Kidney (tissue), 14 donors: ENCODE measurements around the gene SSMEM1. TPM values are rescaled to one million over a fixed set of nuclear protein-coding genes. Genes with fewer than 3 reads are reported as not detected.
A peak's percentile ranks its signal among the peaks of the same experiment; 100 is the strongest.

Experiments
- DNase-seq, 5 donors: peaks; one replicate each; pipeline ENCODE4 v3.0.0-alpha.2; 2013 to 2020
- FAIRE-seq: peaks from 2 replicates; lab custom pipeline; 2012; peaks lifted over from hg19 to GRCh38; lab: Jason Lieb, UNC
- H3K27ac ChIP-seq, 2 donors: one replicate each; pipeline ENCODE4 v1.7.0; 2013; ENCODE audit warnings: low read depth in 2 of 2, low read length in 2 of 2, inconsistent platforms in 1 of 2
- H3K27me3 ChIP-seq: one replicate; pipeline ENCODE4 v1.7.1; 2013; ENCODE audit warnings: low read length, inconsistent platforms; ENCODE audit not compliant: control insufficient read depth, insufficient read depth
- H3K36me3 ChIP-seq, 3 donors: one replicate each; pipeline versions ENCODE4 v1.7.0 to v1.7.1; 2013; ENCODE audit warnings: low read length in 3 of 3, control low read depth in 1 of 3, inconsistent platforms in 1 of 3; ENCODE audit not compliant: insufficient read depth in 3 of 3, control insufficient read depth in 2 of 3
- H3K4me1 ChIP-seq, 3 donors: one replicate each; pipeline versions ENCODE4 v1.7.0 to v1.7.1; 2013; ENCODE audit warnings: low read length in 3 of 3, inconsistent platforms in 1 of 3, low read depth in 1 of 3; ENCODE audit not compliant: control insufficient read depth in 2 of 3, insufficient read depth in 2 of 3
- H3K4me3 ChIP-seq, 3 donors: one replicate each; pipeline versions ENCODE4 v1.7.0 to v1.8.1; 2013; ENCODE audit warnings: low read length in 3 of 3, control low read depth in 1 of 3, inconsistent platforms in 1 of 3
- H3K9ac ChIP-seq, 3 donors: one replicate each; pipeline versions ENCODE4 v1.7.0 to v1.7.1; 2013; ENCODE audit warnings: low read length in 3 of 3, control low read depth in 1 of 3, inconsistent platforms in 1 of 3
- H3K9me3 ChIP-seq, 3 donors: one replicate each; pipeline versions ENCODE4 v1.7.0 to v1.7.1; 2013; ENCODE audit warnings: low read length in 3 of 3, control low read depth in 1 of 3, inconsistent platforms in 1 of 3; ENCODE audit not compliant: control insufficient read depth in 2 of 3, insufficient read depth in 1 of 3
- intact Hi-C: fragments of 100-400 bp; cut with DNase I; formaldehyde crosslinking; loops from one replicate; pipeline ENCODE4 v1.11.1; 2022
- polyA plus RNA-seq: library from polyadenylated mRNA; stranded (reverse); fragments of 350-450 nt; fragmentation: Illumina TruSeq; extraction: RNeasy Lipid Tissue Mini Kit (QIAGEN cat#74804); gene quantifications from one replicate; pipeline ENCODE4 v1.2.3, GENCODE V29; 2014; ENCODE audit warnings: low read depth, low replicate concordance; ENCODE audit not compliant: insufficient read depth
- total RNA-seq: library from RNA; stranded (reverse); fragmentation: NEBNext Ultra II Directional; extraction: Animal tissue kit (Norgen Biotek cat#: 25700); gene quantifications from one replicate; pipeline ENCODE4 v1.2.1, GENCODE V29; 2021
- TF ChIP-seq, protein P1 (sequence below): IDR thresholded peaks from 3 replicates; pipeline ENCODE4 v1.5.1; 2012; ENCODE audit warnings: mild to moderate bottlenecking, moderate library complexity, borderline replicate concordance; ENCODE audit not compliant: insufficient read depth; ENCODE audit errors: extremely low read depth
- donor health status: control.
- donor health status: control.
- donor health status: control.
- donor health status: control.
- donor health status: control.
- donor health status: DM: yes; HTN: yes; CAD: no.
- donor health status: Normal renal cell carcinoma (clear cell type).

SSMEM1 gene
- total and polyA plus RNA-seq, 2 donors from 2014 or later: not detected

DNA sequence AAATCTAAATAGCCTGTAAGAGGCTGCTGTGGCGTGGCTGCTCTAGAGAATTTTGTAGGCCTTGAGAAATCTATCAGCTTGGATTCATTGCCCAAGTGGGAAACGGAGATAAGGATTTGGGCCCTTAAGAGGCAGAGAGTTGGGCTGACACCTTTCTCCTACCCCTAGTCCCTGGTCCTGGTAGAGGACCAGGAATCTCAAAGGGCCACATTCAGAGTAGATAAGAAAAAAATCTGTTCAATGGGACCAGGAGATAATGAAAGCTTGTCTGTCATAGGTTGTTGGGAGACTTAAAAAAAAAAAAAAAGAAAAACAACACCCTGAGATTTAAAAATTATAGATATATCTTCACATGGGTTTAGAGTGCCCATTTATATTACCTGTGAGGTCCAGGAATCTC, 20.3 kb upstream of the SSMEM1 start:
- intact Hi-C loops: no loop called here
- Histone ChIP-seq H3K4me3 (no peak overlapping the region), H3K9me3 (no peaks in the 10 kb centered on the region), H3K4me1 (no peaks in the 10 kb centered on the region), H3K27me3 (no peaks in the 10 kb centered on the region), H3K9ac (no peak overlapping the region), H3K36me3 (peaks cover 0 to 15% (median 3%) of the 10 kb centered on the region in 3 donors), H3K27ac (no peak overlapping the region)
- TF ChIP-seq, protein P1, sequence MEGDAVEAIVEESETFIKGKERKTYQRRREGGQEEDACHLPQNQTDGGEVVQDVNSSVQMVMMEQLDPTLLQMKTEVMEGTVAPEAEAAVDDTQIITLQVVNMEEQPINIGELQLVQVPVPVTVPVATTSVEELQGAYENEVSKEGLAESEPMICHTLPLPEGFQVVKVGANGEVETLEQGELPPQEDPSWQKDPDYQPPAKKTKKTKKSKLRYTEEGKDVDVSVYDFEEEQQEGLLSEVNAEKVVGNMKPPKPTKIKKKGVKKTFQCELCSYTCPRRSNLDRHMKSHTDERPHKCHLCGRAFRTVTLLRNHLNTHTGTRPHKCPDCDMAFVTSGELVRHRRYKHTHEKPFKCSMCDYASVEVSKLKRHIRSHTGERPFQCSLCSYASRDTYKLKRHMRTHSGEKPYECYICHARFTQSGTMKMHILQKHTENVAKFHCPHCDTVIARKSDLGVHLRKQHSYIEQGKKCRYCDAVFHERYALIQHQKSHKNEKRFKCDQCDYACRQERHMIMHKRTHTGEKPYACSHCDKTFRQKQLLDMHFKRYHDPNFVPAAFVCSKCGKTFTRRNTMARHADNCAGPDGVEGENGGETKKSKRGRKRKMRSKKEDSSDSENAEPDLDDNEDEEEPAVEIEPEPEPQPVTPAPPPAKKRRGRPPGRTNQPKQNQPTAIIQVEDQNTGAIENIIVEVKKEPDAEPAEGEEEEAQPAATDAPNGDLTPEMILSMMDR: no peak
- FAIRE-seq (no peak), DNase-seq (no peak)

DNA sequence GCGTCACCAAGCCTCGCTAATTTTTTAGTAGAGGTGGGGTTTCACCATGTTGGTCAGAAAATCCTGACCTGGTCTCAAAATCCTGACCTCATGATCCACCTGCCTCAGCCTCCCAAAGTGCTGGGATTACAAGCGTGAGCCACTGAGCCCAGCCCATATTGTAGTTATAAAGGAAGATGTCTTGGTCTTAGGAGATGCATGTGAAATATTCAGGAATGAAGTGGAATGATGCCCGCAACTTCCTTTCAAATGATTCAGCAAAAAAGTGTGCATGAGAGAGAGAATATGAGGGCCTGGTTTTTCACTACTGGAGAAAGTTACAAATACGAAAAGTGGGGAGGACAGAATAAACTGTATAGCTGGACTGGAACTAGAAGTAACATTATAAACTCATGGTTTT, 18.3 kb upstream of the SSMEM1 start:
- intact Hi-C loops: no loop called here
- Histone ChIP-seq H3K9ac (no peak overlapping the region), H3K4me1 (no peaks in the 10 kb centered on the region), H3K27me3 (no peaks in the 10 kb centered on the region), H3K27ac (no peak overlapping the region), H3K9me3 (no peaks in the 10 kb centered on the region), H3K4me3 (no peak overlapping the region), H3K36me3 (peaks cover 0 to 5% (median 0%) of the 10 kb centered on the region in 3 donors)
- DNase-seq: no peak
- TF ChIP-seq, protein P1: no peak
- no peak for FAIRE-seq

DNA sequence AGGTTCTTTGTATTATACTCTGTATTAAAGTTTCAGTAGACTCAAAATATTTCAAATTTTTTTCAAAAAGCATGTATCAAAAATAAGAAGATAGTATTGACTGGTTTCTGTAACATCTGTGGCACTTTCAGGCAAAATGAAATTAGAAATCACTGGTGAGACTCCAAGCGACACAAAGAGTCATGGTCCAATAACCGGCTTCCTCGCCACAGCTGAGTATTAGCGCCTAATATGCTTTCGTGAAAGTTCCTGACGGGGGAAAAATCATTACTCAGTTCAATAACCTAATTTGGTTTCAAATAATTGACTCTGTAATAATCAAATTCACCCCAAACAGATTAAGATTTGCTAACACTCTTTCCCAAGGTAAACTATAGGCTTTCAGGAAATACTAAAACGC, 15.9 kb upstream of the SSMEM1 start:
- Histone ChIP-seq H3K9ac (no peak overlapping the region), H3K9me3 (no peaks in the 10 kb centered on the region), H3K36me3 (peaks cover 0 to 5% (median 0%) of the 10 kb centered on the region in 3 donors), H3K27ac (no peak overlapping the region), H3K4me1 (no peaks in the 10 kb centered on the region), H3K4me3 (no peak overlapping the region), H3K27me3 (no peaks in the 10 kb centered on the region)
- FAIRE-seq (no peak), DNase-seq (no peak)
- TF ChIP-seq, protein P1: no peak
- intact Hi-C loops: no loop called here

DNA sequence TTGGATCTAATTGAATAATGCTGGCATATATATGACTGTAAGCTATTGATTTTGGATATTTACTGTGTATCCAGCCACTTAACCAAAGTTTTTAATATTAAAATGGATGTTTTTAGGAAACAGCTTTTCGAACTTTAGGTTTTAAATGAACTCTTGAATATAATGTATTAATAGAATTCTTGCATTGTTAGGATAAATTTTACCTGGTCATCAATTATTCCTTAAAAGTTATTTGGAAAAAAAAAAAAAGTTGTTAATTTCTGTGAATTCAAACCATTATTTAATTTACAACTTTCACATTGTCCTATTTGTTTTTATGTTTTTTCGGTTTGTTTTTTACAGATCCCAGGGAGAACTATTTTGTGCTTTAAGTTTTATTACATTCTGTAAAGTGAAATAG, 12.3 kb upstream of the SSMEM1 start:
- H3K27me3 ChIP-seq: no peaks in the 10 kb centered on the region
- no peak overlapping the region for H3K9ac ChIP-seq
- H3K4me1 ChIP-seq: no peaks in the 10 kb centered on the region
- peaks cover 0 to 6% (median 5%) of the 10 kb centered on the region in 3 donors for H3K36me3 ChIP-seq
- TF ChIP-seq, protein P1: no peak
- H3K9me3 ChIP-seq: no peaks in the 10 kb centered on the region
- no peak for DNase-seq
- intact Hi-C loops: no loop called here
- no peak overlapping the region for H3K4me3 ChIP-seq
- peak; percentile 50 for FAIRE-seq
- no peak overlapping the region for H3K27ac ChIP-seq
